Tibial nerve (tissue), 4 donors: ENCODE measurements around the gene BCAS2. TPM values are rescaled to one million over a fixed set of nuclear protein-coding genes. Genes with fewer than 3 reads are reported as not detected.

ENCODE experiments used
- DNase-seq, 2 donors: peaks; one replicate each; pipeline ENCODE4 v3.0.0-alpha.2; 2019; ENCODE audit warnings: low spot score in 2 of 2
- H3K27ac ChIP-seq, 4 donors: fragments of 200-600 bp; sonication (generic) in 3 of 4; one replicate each; pipeline ENCODE4 v1.5.1; 2017 to 2019; ENCODE audit warnings: mild to moderate bottlenecking in 1 of 4
- H3K27me3 ChIP-seq, 2 donors: fragments of 200-600 bp; sonication (generic) in 1 of 2; one replicate each; pipeline versions ENCODE4 v1.5.1 to v1.6.0; 2017 to 2019
- H3K36me3 ChIP-seq, 3 donors: fragments of 200-600 bp; sonication (generic); one replicate each; pipeline ENCODE4 v1.5.1; 2018 to 2019
- H3K4me1 ChIP-seq, 4 donors: fragments of 200-600 bp; sonication (generic) in 3 of 4; one replicate each; pipeline ENCODE4 v1.5.1; 2017 to 2019
- H3K4me3 ChIP-seq, 4 donors: fragments of 200-600 bp; sonication (generic) in 3 of 4; one replicate each; pipeline ENCODE4 v1.5.1; 2017 to 2019; ENCODE audit warnings: mild to moderate bottlenecking in 1 of 4, moderate library complexity in 1 of 4
- H3K9me3 ChIP-seq, 4 donors: fragments of 200-600 bp; sonication (generic) in 3 of 4; one replicate each; pipeline ENCODE4 v1.5.1; 2017 to 2019
- EP300 ChIP-seq, 2 donors: sonication (generic); formaldehyde crosslinking; IDR thresholded peaks; one replicate each; pipeline ENCODE4 v1.6.1; 2017; ENCODE audit warnings: antibody characterized with exemption in 2 of 2, mild to moderate bottlenecking in 1 of 2
- POLR2A ChIP-seq, 2 donors: fragments of 450-650 bp; IDR thresholded peaks; one replicate each; pipeline ENCODE4 v1.6.1; 2017; ENCODE audit warnings: antibody characterized with exemption in 2 of 2, mild to moderate bottlenecking in 2 of 2, moderate library complexity in 2 of 2
- WGBS, 2 donors: methylation state at CpG; one replicate each; pipeline ENCODE4 v1.1.5; 2018; 5-methylcytosine and 5-hydroxymethylcytosine counted together
- total RNA-seq, 4 donors: library from RNA; depleted of rRNA; stranded (reverse); fragments of >200 nt; gene quantifications; one replicate each; pipeline ENCODE4 v1.1.0, GENCODE V29; 2016
- TF ChIP-seq, protein P1 (sequence below), 5 experiments: fragments of 200-600 bp in 3 of 5; fragments of 450-650 bp in 2 of 5; sonication (generic) in 3 of 5; IDR thresholded peaks; one replicate each; pipeline ENCODE4 v1.5.1; 2016 to 2019; ENCODE audit warnings: antibody characterized with exemption in 5 of 5, mild to moderate bottlenecking in 3 of 5, moderate library complexity in 2 of 5

BCAS2 gene
- total RNA-seq, 4 donors from 2014 or later, result 25.8 to 35.4 (median 28.4) TPM

DNA sequence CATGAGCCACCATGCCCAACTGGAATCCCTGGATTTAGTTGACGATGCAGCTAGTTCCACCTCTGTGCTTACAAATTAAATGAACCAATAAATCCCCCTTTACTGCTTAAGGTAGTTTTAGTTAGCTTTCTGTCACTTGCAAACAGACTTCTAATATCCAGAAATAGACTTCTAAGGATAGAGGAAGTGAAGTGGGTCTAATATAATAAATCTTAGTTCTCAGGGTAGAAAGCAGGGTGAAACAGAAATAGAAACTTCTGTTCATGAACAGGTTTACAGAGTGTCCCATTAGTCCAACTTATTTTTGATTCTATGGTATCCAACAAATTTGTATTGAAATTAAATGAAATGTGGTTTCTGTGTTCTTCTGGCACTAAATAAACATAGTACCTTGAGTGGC is 20.1 kb downstream of the BCAS2 start:
- 63 to 80% methylated on average over 1 of the region's 1 CpG for WGBS, 2 donors
- no peak overlapping the region for H3K27ac ChIP-seq
- no peaks in the 10 kb centered on the region for H3K9me3 ChIP-seq
- peaks cover 0 to 19% (median 0%) of the 10 kb centered on the region in 3 donors for H3K36me3 ChIP-seq
- no peaks in the 10 kb centered on the region for H3K27me3 ChIP-seq
- no peak for DNase-seq
- H3K4me1 ChIP-seq, result no peaks in the 10 kb centered on the region
- TF ChIP-seq POLR2A (IDR thresholded peaks at IDR 0.05), result no peak
- TF ChIP-seq, protein P1, sequence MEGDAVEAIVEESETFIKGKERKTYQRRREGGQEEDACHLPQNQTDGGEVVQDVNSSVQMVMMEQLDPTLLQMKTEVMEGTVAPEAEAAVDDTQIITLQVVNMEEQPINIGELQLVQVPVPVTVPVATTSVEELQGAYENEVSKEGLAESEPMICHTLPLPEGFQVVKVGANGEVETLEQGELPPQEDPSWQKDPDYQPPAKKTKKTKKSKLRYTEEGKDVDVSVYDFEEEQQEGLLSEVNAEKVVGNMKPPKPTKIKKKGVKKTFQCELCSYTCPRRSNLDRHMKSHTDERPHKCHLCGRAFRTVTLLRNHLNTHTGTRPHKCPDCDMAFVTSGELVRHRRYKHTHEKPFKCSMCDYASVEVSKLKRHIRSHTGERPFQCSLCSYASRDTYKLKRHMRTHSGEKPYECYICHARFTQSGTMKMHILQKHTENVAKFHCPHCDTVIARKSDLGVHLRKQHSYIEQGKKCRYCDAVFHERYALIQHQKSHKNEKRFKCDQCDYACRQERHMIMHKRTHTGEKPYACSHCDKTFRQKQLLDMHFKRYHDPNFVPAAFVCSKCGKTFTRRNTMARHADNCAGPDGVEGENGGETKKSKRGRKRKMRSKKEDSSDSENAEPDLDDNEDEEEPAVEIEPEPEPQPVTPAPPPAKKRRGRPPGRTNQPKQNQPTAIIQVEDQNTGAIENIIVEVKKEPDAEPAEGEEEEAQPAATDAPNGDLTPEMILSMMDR (IDR thresholded peaks at IDR 0.05), result no peak
- no peak for TF ChIP-seq EP300 (IDR thresholded peaks at IDR 0.05)
- no peak overlapping the region for H3K4me3 ChIP-seq

DNA sequence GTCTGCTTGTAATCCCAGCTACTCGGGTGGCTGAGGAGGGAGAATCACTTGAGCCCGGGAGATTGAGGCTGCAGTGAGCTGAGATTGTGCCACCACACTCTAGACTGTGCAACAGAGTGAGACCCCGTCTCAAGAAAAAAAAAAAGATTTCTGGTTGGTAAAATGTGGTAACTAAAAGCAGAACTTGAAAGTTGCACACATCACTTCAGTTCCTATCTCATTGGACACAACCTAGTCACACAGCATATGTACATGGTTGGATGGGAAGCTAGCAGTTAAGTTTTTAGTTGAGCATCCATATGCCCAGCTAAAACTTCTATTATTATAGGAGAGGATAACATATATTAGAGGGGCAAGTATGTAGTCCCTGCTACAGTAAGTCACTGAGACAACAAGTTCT is 22.1 kb downstream of the BCAS2 start:
- 79 to 82% methylated on average over 3 of the region's 3 CpGs for WGBS, 2 donors
- no peak overlapping the region for H3K27ac ChIP-seq
- no peaks in the 10 kb centered on the region for H3K9me3 ChIP-seq
- no peaks in the 10 kb centered on the region for H3K36me3 ChIP-seq
- no peak overlapping the region for H3K4me3 ChIP-seq
- no peaks in the 10 kb centered on the region for H3K4me1 ChIP-seq
- no peak for DNase-seq
- H3K27me3 ChIP-seq, result no peaks in the 10 kb centered on the region
- TF ChIP-seq EP300 (IDR thresholded peaks at IDR 0.05) (no peak), POLR2A (IDR thresholded peaks at IDR 0.05) (no peak)
- TF ChIP-seq, protein P1 (IDR thresholded peaks at IDR 0.05), result no peak

DNA sequence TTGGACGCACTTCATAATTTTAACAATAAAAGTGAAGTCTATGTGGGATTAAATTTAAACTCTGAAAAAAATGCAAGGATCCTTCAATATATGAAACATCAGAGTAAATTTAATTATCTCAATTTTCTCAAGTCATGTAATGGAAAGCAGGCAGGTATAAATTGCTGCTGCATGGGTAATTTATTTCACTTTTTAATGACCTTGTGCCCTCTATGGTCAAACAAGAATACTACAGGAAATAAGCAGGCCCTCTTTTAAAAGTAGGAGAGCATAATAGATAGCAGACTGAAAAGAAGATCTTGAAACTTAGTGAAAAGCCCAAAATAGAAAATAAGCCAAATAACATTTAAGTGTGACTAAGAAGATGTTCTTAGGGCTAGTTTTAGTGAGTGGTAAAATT is 22.9 kb downstream of the BCAS2 start:
- no peak for DNase-seq
- Histone ChIP-seq H3K27ac (no peak overlapping the region), H3K4me1 (no peaks in the 10 kb centered on the region), H3K9me3 (no peaks in the 10 kb centered on the region), H3K27me3 (no peaks in the 10 kb centered on the region), H3K36me3 (no peaks in the 10 kb centered on the region), H3K4me3 (no peak overlapping the region)
- no peak for TF ChIP-seq POLR2A (IDR thresholded peaks at IDR 0.05)
- WGBS, 2 donors, result 95 to 97% methylated on average over 1 of the region's 1 CpG

GRCh38 chr1:114554577-114554976 is 26.8 kb downstream of the BCAS2 start:
- DNase-seq, result no peak
- Histone ChIP-seq H3K36me3 (no peaks in the 10 kb centered on the region), H3K4me1 (no peaks in the 10 kb centered on the region), H3K4me3 (no peak overlapping the region), H3K27me3 (no peaks in the 10 kb centered on the region), H3K9me3 (no peaks in the 10 kb centered on the region), H3K27ac (no peak overlapping the region)
- TF ChIP-seq POLR2A (IDR thresholded peaks at IDR 0.05) (no peak), EP300 (IDR thresholded peaks at IDR 0.05) (no peak)
- TF ChIP-seq, protein P1 (IDR thresholded peaks at IDR 0.05), result no peak
- WGBS, 2 donors, result 88 to 93% methylated on average over 2 of the region's 2 CpGs

DNA sequence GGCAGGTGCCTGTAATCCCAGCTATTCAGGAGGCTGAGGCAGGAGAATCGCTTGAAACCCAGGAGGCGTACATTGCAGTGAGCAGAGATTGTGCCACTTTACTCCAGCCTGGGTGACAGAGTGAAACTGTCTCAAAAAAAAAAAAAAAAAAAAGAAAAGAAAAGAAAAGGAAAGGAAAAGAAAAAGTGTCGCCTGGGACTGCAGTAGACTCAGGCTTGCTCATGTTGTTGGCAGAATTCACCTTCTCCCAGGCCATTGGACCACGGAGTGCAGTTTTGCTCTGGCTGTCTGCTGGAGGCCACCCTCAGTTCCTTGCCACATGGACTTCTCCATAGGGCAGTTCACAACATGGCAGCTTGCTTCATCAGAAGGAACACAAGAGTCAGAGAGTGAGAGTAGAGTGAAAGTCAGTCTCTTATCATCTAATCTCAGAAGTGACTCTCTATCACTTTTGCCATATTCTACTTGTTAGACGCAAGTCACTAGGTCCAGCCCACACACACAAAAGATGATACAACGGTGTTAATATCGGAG is 29.2 kb downstream of the BCAS2 start:
- no peak for DNase-seq
- Histone ChIP-seq H3K27me3 (no peaks in the 10 kb centered on the region), H3K36me3 (no peaks in the 10 kb centered on the region), H3K27ac (no peak overlapping the region), H3K4me3 (no peak overlapping the region), H3K9me3 (no peaks in the 10 kb centered on the region), H3K4me1 (no peaks in the 10 kb centered on the region)
- WGBS, 2 donors, result 93% methylated on average over 7 of the region's 7 CpGs
- TF ChIP-seq POLR2A (IDR thresholded peaks at IDR 0.05) (no peak), EP300 (IDR thresholded peaks at IDR 0.05) (no peak)
- TF ChIP-seq, protein P1 (IDR thresholded peaks at IDR 0.05), result no peak

DNA sequence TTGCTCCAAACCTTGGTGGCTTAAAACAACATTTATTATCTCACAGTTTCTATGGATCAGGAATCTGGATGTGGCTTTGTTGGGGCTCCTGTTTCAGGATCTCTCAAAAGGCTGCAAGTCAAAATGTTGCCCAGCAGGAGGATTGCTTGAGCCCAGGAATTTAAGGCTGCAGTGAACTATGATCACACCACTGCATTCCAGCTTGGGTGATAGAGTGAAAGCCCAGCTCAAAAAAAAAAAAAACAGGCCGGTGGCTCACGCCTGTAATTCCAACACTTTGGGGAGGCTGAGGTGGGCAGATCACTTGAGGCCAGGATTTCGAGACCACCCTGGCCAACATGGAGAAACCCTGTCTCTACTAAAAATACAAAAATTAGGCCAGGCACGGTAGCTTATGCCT is 30.0 kb downstream of the BCAS2 start:
- no peak for TF ChIP-seq POLR2A (IDR thresholded peaks at IDR 0.05)
- TF ChIP-seq, protein P1 (IDR thresholded peaks at IDR 0.05), result no peak

More for the DNA sequence above, 30.0 kb downstream of the BCAS2 start:
- WGBS, 2 donors, result 79 to 92% methylated on average over 4 of the region's 4 CpGs
- H3K27me3 ChIP-seq, result no peaks in the 10 kb centered on the region
- H3K4me1 ChIP-seq, result no peaks in the 10 kb centered on the region
- no peak overlapping the region for H3K4me3 ChIP-seq
- H3K9me3 ChIP-seq, result no peaks in the 10 kb centered on the region
- no peak for DNase-seq
- no peaks in the 10 kb centered on the region for H3K36me3 ChIP-seq
- H3K27ac ChIP-seq, result no peak overlapping the region
